GM12872 (cell line): ENCODE data around the gene DNAH11.

ENCODE experiments used
- TF ChIP-seq, protein P1 (sequence below): IDR thresholded peaks from 3 replicates; pipeline ENCODE4 v1.5.1; 2011; ENCODE audit warnings: low read depth, mild to moderate bottlenecking, low read length, moderate library complexity; ENCODE audit not compliant: insufficient read depth

The DNAH11 gene

GRCh38 chr7:21565614-21566013, 22.8 kb downstream of the DNAH11 start:
- TF ChIP-seq, protein P1, sequence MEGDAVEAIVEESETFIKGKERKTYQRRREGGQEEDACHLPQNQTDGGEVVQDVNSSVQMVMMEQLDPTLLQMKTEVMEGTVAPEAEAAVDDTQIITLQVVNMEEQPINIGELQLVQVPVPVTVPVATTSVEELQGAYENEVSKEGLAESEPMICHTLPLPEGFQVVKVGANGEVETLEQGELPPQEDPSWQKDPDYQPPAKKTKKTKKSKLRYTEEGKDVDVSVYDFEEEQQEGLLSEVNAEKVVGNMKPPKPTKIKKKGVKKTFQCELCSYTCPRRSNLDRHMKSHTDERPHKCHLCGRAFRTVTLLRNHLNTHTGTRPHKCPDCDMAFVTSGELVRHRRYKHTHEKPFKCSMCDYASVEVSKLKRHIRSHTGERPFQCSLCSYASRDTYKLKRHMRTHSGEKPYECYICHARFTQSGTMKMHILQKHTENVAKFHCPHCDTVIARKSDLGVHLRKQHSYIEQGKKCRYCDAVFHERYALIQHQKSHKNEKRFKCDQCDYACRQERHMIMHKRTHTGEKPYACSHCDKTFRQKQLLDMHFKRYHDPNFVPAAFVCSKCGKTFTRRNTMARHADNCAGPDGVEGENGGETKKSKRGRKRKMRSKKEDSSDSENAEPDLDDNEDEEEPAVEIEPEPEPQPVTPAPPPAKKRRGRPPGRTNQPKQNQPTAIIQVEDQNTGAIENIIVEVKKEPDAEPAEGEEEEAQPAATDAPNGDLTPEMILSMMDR, result no peak

GRCh38 chr7:21566094-21566493, 23.3 kb downstream of the DNAH11 start:
- TF ChIP-seq, protein P1, result no peak

- TF ChIP-seq, protein P1, result 0 out of 3 replicates have a peak, but pooled peaks have one; percentile 11
These were observed 25.9 kb downstream of the DNAH11 start for GRCh38 chr7:21568762-21569161.

DNA sequence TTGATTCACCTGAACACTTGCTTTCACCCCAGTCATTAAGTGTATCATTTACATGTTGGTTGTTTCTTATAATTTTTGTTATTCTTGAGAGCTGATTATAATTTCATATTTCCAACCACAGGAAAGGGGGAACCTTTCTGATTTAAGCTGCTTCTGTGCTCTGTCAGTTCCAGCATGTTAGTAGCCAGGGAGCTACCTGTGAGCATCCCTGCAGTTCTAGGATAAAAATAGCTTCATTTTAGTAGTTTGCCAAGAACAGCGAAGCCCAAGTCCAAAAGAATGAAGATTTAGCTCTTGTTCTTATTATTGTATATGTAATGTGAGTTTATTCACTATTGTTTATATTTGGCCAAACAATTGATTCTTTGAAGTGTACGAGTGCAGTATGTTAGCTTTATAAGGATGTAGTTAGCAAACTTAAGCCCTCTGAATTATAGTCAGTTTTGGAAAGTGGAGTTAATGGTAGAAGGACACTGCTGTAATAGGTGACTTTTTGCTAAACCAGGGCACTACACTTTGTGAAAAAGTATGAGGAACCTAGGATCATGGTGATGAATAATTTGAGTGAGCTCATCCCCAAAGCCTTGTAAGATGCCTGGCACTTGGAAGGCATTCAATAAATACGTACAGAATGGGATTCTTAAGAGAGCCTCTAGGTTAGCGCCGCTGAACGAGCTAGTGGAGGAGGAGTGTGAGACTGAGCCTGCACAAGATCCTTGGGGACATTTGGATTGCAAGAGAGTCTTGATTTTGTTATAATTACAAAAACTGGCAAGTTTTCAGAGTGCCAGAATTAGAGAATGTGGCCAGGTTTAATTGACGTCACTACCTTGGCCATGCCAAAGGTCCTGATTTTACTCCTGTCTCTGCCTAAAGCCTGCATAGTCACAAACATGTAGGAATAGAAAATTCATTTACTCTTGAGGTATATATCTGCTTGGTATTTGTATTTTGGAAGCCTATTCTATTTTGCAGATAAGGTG, 29.8 kb downstream of the DNAH11 start:
- TF ChIP-seq, protein P1, result no peak

GRCh38 chr7:21579341-21580072, 36.7 kb downstream of the DNAH11 start:
- TF ChIP-seq, protein P1, result no peak

- TF ChIP-seq, protein P1, result no peak
These were observed 37.3 kb downstream of the DNAH11 start for GRCh38 chr7:21580073-21580521.

DNA sequence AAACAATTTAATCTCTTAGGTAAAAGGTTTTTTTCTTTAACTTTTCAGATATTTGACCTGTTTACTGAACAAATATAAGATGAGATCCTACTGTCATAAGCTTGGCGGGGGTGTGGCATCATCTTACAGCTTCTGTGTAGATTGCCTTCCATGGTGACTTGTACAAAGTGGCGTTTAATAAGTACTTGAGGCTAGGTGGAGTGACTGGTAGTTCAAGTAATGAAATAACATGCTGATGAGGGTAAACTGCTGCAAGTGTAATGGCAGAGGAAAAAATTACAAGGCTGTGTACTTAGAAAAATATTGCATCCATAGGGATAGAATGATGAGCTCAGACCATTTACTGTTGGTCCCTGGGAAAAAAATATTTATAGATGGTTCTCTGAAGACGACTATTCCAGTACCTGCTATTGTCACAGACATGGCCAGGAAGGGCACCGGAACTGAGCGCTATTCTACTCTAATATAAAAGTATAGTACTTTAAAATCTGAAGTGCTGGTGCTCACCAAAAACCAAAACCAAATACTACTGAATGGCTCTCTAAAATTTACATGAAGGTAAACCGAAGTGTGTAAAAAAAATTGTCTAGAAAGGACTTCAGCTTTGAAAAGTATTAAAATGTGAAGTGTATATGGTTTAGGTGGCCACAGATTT, 42.4 kb downstream of the DNAH11 start:
- TF ChIP-seq, protein P1, result no peak
